ENCODE data around the gene GGA3. TPM values are rescaled to one million over a fixed set of nuclear protein-coding genes. Genes with fewer than 3 reads are reported as not detected.
"Not testable (repeated sequence)": the region's sequence is repeated elsewhere in the genome, so short reads cannot be mapped to it uniquely, and the experiment has no call there.

The GGA3 gene
- total RNA-seq, 1 donor from 2014 or later, result 34.3 TPM

DNA sequence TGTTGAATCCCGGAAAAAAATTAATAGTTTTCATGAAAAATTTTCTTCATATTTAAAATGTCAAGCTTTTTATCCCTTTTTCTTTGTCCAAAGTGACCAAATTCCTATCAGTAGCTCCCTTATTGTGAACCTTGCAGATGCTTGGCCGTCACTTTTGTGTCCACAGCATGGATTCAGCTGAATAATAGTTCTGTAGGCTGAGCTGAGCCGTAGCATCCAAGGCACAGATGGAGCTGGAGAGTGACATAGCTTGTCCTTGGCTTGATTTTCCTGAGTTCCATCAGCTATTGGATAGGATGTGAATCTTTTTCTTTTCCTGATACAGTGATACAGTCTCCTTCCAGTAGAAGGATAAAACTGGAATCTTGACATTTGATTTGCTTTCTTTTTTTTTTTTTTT is 52.3 kb downstream of the GGA3 start:
- Mint-ChIP-seq H3K36me3 (ENCODE audit: unreplicated experiment) (peaks cover 25% of the 10 kb centered on the region), H3K27ac (ENCODE audit: unreplicated experiment) (no peak overlapping the region), H3K4me1 (ENCODE audit: unreplicated experiment) (peaks cover 22% of the 10 kb centered on the region), H3K27me3 (ENCODE audit: unreplicated experiment) (no peaks in the 10 kb centered on the region), H3K9me3 (ENCODE audit: unreplicated experiment) (no peaks in the 10 kb centered on the region), H3K4me3 (ENCODE audit: unreplicated experiment) (no peak overlapping the region)
- DNase-seq (ENCODE audit: extremely low spot score, unreplicated experiment), result no peak
- TF ChIP-seq, protein P1, sequence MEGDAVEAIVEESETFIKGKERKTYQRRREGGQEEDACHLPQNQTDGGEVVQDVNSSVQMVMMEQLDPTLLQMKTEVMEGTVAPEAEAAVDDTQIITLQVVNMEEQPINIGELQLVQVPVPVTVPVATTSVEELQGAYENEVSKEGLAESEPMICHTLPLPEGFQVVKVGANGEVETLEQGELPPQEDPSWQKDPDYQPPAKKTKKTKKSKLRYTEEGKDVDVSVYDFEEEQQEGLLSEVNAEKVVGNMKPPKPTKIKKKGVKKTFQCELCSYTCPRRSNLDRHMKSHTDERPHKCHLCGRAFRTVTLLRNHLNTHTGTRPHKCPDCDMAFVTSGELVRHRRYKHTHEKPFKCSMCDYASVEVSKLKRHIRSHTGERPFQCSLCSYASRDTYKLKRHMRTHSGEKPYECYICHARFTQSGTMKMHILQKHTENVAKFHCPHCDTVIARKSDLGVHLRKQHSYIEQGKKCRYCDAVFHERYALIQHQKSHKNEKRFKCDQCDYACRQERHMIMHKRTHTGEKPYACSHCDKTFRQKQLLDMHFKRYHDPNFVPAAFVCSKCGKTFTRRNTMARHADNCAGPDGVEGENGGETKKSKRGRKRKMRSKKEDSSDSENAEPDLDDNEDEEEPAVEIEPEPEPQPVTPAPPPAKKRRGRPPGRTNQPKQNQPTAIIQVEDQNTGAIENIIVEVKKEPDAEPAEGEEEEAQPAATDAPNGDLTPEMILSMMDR (IDR thresholded peaks at IDR 0.05), result no peak

DNA sequence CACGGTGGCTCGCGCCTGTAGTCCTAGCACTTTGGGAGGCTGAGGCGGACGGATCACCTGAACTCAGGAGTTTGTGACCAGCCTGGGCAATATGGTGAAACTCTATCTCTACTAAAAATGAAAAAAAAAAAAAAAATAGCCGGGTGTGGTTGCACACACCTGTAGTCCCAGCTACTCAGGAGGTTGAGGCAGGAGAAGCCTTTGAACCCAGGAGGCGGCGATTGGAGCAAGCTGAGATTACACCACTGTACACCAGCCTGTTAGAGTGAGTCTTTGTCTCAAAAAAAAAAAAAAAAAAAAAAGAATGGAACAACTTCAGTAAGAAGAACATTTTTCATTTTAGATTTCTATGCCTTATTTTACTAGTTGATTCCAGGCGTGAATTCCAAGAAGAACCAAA is 53.2 kb downstream of the GGA3 start:
- Mint-ChIP-seq H3K27ac (ENCODE audit: unreplicated experiment) (no peak overlapping the region), H3K4me3 (ENCODE audit: unreplicated experiment) (peak overlapping the region; percentile 51), H3K9me3 (ENCODE audit: unreplicated experiment) (no peaks in the 10 kb centered on the region), H3K27me3 (ENCODE audit: unreplicated experiment) (no peaks in the 10 kb centered on the region), H3K4me1 (ENCODE audit: unreplicated experiment) (peaks cover 22% of the 10 kb centered on the region), H3K36me3 (ENCODE audit: unreplicated experiment) (peaks cover 24% of the 10 kb centered on the region)
- DNase-seq (ENCODE audit: extremely low spot score, unreplicated experiment), result no peak
- TF ChIP-seq, protein P1 (IDR thresholded peaks at IDR 0.05), result no peak

DNA sequence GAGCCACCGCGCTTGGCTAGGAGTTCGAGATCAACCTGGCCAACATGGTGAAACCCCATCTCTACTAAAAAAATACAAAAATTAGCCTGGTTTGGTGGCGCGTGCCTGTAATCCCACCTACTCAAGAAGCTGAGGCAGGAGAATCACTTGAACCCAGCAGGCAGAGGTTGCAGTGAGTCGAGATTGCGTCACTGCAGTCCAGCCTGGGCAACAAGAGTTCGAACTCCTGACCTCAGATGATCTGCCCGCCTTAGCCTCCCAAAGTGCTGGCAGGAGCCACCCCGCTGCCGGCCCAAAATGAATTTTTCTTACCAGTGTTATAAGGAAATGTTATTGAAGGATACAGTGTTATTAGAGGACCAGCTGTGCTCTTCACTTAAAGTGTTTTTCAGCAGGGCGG is 53.6 kb downstream of the GGA3 start:
- no peak for DNase-seq (ENCODE audit: extremely low spot score, unreplicated experiment)
- Mint-ChIP-seq H3K4me3 (ENCODE audit: unreplicated experiment) (peak overlapping the region; percentile 51), H3K27ac (ENCODE audit: unreplicated experiment) (no peak overlapping the region), H3K36me3 (ENCODE audit: unreplicated experiment) (peaks cover 20% of the 10 kb centered on the region), H3K4me1 (ENCODE audit: unreplicated experiment) (peaks cover 22% of the 10 kb centered on the region), H3K27me3 (ENCODE audit: unreplicated experiment) (no peaks in the 10 kb centered on the region), H3K9me3 (ENCODE audit: unreplicated experiment) (no peaks in the 10 kb centered on the region)
- TF ChIP-seq, protein P1 (IDR thresholded peaks at IDR 0.05), result no peak

DNA sequence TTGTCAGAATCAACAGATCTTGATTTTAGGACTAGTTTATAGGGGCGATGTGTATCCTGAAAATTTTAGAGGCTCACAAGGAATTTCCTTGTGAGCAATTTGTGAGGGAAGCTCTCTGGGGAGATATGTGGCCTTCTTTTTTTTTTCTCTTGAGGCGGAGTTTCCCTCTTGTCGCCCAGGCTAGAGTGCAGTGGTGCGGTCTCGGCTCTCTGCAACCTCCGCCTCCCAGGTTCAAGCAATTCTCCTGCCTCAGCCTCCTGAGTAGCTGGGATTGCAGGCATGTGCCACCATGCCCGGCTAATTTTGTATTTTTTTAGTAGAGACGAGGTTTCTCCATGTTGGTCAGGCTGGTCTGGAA is 54.4 kb downstream of the GGA3 start:
- peaks cover 17% of the 10 kb centered on the region for H3K36me3 Mint-ChIP-seq (ENCODE audit: unreplicated experiment)
- H3K27ac Mint-ChIP-seq (ENCODE audit: unreplicated experiment), result peak overlapping the region; percentile 99
- H3K4me3 Mint-ChIP-seq (ENCODE audit: unreplicated experiment), result peak overlapping the region; percentile 91
- H3K4me1 Mint-ChIP-seq (ENCODE audit: unreplicated experiment), result peaks cover 22% of the 10 kb centered on the region
- H3K9me3 Mint-ChIP-seq (ENCODE audit: unreplicated experiment); DNase-seq (ENCODE audit: extremely low spot score, unreplicated experiment); H3K27me3 Mint-ChIP-seq (ENCODE audit: unreplicated experiment): not testable (repeated sequence)

DNA sequence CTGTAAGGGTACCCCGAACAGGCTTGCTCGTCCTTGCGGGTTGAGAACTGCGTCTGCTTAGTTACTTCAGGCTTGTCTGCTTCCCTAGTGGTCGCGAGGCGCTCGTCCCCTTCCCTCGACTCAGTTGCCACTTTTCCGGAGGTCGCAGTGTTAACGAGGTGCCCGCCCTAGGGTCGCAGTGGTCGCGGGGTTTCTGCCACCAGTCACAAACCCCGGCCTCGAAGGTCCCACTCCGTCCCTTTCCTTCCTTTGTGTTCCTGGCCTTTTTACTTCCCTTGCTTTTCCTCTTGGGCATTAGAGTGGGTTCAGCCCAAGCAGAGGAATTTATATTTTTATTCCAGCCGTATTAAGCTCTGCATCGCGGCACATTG is 55.6 kb downstream of the GGA3 start:
- Mint-ChIP-seq H3K36me3 (ENCODE audit: unreplicated experiment) (peaks cover 13% of the 10 kb centered on the region), H3K4me3 (ENCODE audit: unreplicated experiment) (peak overlapping the region; percentile 91), H3K9me3 (ENCODE audit: unreplicated experiment) (no peaks in the 10 kb centered on the region), H3K27me3 (ENCODE audit: unreplicated experiment) (no peaks in the 10 kb centered on the region), H3K27ac (ENCODE audit: unreplicated experiment) (peak overlapping the region; percentile 99), H3K4me1 (ENCODE audit: unreplicated experiment) (peaks cover 22% of the 10 kb centered on the region)
- no peak for DNase-seq (ENCODE audit: extremely low spot score, unreplicated experiment)
- TF ChIP-seq, protein P1 (IDR thresholded peaks at IDR 0.05), result no peak
